RWPE2 (cell line): ENCODE data around the gene GRAMD1B.
"Not testable (repeated sequence)": the region's sequence is repeated elsewhere in the genome, so short reads cannot be mapped to it uniquely, and the experiment has no call there.

Source experiments
- ATAC-seq: fragments of 200-7000 bp; cut with Tn5 transposase; 3 replicates; pipeline ENCODE4 v1.9.1; 2021; ENCODE audit warnings: low read depth
- DNase-seq: peaks from one replicate; pipeline ENCODE4 v3.0.0-alpha.2; 2020; ENCODE audit warnings: low spot score
- H3K27ac ChIP-seq: fragments of 450-650 bp; 2 replicates; pipeline ENCODE4 v1.5.1; 2017; ENCODE audit warnings: mild to moderate bottlenecking; ENCODE audit not compliant: poor library complexity, severe bottlenecking
- H3K27me3 ChIP-seq: fragments of 250-450 bp; sonication (Bioruptor Pico); 2 replicates; pipeline ENCODE4 v1.5.1; 2021; ENCODE audit warnings: mild to moderate bottlenecking, moderate library complexity; ENCODE audit not compliant: insufficient read depth, poor library complexity, severe bottlenecking
- H3K36me3 ChIP-seq: fragments of 250-450 bp; sonication (Bioruptor Pico); 2 replicates; pipeline ENCODE4 v1.5.1; 2020; ENCODE audit warnings: low read depth, mild to moderate bottlenecking, moderate library complexity
- H3K4me1 ChIP-seq: fragments of 250-450 bp; sonication (Bioruptor Pico); 2 replicates; pipeline ENCODE4 v1.5.1; 2021; ENCODE audit warnings: mild to moderate bottlenecking, moderate library complexity; ENCODE audit not compliant: insufficient read depth, poor library complexity, severe bottlenecking
- H3K4me3 ChIP-seq: fragments of 250-450 bp; sonication (Bioruptor Pico); 2 replicates; pipeline ENCODE4 v1.5.1; 2021; ENCODE audit warnings: mild to moderate bottlenecking, moderate library complexity; ENCODE audit not compliant: severe bottlenecking
- H3K9me3 ChIP-seq: fragments of 250-450 bp; sonication (Bioruptor Pico); 2 replicates; pipeline ENCODE4 v1.5.1; 2021; ENCODE audit warnings: mild to moderate bottlenecking, moderate library complexity; ENCODE audit not compliant: severe bottlenecking
- TF ChIP-seq, protein P1 (sequence below): fragments of 450-650 bp; IDR thresholded peaks from one replicate; pipeline ENCODE4 v1.5.1; 2017; ENCODE audit warnings: mild to moderate bottlenecking, moderate library complexity; ENCODE audit not compliant: poor library complexity, severe bottlenecking

Gene GRAMD1B

GRCh38 chr11:123519055-123519796 lies 89.2 kb downstream of the GRAMD1B start:
- TF ChIP-seq, protein P1, sequence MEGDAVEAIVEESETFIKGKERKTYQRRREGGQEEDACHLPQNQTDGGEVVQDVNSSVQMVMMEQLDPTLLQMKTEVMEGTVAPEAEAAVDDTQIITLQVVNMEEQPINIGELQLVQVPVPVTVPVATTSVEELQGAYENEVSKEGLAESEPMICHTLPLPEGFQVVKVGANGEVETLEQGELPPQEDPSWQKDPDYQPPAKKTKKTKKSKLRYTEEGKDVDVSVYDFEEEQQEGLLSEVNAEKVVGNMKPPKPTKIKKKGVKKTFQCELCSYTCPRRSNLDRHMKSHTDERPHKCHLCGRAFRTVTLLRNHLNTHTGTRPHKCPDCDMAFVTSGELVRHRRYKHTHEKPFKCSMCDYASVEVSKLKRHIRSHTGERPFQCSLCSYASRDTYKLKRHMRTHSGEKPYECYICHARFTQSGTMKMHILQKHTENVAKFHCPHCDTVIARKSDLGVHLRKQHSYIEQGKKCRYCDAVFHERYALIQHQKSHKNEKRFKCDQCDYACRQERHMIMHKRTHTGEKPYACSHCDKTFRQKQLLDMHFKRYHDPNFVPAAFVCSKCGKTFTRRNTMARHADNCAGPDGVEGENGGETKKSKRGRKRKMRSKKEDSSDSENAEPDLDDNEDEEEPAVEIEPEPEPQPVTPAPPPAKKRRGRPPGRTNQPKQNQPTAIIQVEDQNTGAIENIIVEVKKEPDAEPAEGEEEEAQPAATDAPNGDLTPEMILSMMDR: no peak
- no peaks in the 10 kb centered on the region for H3K4me1 ChIP-seq
- no peaks in the 10 kb centered on the region for H3K36me3 ChIP-seq
- H3K27ac ChIP-seq: no peak overlapping the region
- DNase-seq (no peak), ATAC-seq (peak; percentile 51; the same call in 2 of the 3 replicates)
- H3K27me3 ChIP-seq: no peaks in the 10 kb centered on the region
- no peak overlapping the region for H3K4me3 ChIP-seq
- H3K9me3 ChIP-seq: no peaks in the 10 kb centered on the region

DNA sequence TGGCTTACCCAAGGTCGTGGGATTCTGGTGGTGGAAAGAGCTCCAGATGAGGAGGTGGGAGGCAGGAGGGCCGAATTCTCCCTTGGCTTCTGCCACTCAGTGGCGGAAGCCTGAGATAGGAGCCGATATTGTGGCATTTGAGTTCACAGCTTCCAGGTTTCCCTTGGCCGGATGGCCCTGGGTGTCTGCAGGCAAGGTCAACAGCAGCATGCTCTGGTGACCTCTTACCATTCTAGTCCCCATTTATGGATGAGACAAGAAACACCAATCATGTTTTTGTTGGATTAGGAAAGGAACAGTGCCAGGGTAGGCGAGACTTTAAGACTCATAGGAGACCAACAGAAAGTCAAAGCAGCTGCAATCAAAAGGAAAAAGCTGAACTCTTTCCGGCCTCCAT lies 89.7 kb downstream of the GRAMD1B start:
- ATAC-seq: no peak
- Histone ChIP-seq H3K9me3 (no peaks in the 10 kb centered on the region), H3K4me3 (no peak overlapping the region), H3K27ac (no peak overlapping the region), H3K36me3 (no peaks in the 10 kb centered on the region), H3K27me3 (no peaks in the 10 kb centered on the region), H3K4me1 (no peaks in the 10 kb centered on the region)
- DNase-seq: no peak
- TF ChIP-seq, protein P1: no peak

- H3K36me3 ChIP-seq, H3K4me1 ChIP-seq, DNase-seq, H3K27me3 ChIP-seq, H3K27ac ChIP-seq, H3K4me3 ChIP-seq, H3K9me3 ChIP-seq, ATAC-seq: not testable (repeated sequence)
Observed at GRCh38 chr11:123520476-123520875, 90.4 kb downstream of the GRAMD1B start.

GRCh38 chr11:123521001-123521400 lies 90.9 kb downstream of the GRAMD1B start:
- Histone ChIP-seq H3K9me3 (no peaks in the 10 kb centered on the region), H3K4me3 (no peak overlapping the region), H3K27me3 (no peaks in the 10 kb centered on the region), H3K36me3 (no peaks in the 10 kb centered on the region), H3K27ac (no peak overlapping the region), H3K4me1 (no peaks in the 10 kb centered on the region)
- ATAC-seq (no peak), DNase-seq (no peak)
- TF ChIP-seq, protein P1: no peak

DNA sequence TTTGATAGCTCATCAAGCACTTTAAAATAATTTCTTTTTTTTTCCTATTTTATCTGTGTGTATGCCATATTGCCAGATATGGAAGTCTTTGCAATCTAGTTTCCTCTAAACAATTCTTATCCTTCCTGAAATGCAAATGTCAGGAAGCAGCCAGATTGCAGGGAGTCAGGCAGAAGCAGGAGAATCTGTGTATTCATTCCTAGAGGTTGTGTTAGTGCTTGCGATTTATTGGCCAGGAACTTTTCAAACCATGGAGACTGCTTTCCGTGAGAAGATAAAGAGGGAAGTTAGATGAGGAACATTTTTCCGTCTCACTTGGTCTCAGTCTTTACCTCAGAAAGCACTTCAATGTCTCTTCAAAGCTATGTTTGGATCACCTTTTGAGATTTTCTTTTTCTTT lies 91.9 kb downstream of the GRAMD1B start:
- ATAC-seq: no peak
- no peak overlapping the region for H3K4me3 ChIP-seq
- H3K27me3 ChIP-seq: no peaks in the 10 kb centered on the region
- DNase-seq: no peak
- H3K9me3 ChIP-seq: no peaks in the 10 kb centered on the region
- no peaks in the 10 kb centered on the region for H3K36me3 ChIP-seq
- no peaks in the 10 kb centered on the region for H3K4me1 ChIP-seq
- no peak overlapping the region for H3K27ac ChIP-seq
- TF ChIP-seq, protein P1: no peak
